ENCODE results near the gene HSCB. TPM values are rescaled to one million over a fixed set of nuclear protein-coding genes. Genes with fewer than 3 reads are reported as not detected.

HSCB gene
- total RNA-seq, 1 experiment from 2014 or later, result 21.2 TPM

- Histone ChIP-seq H3K9me3 (ENCODE audit: control insufficient read depth, low read depth, low read length) (no peaks in the 10 kb centered on the region), H2BK12ac (ENCODE audit: insufficient read length, low read depth, low read length) (no peak overlapping the region), H3K23ac (ENCODE audit: insufficient read length, low read depth, low read length) (no peak overlapping the region), H3K4me1 (ENCODE audit: insufficient read depth, low read length) (no peaks in the 10 kb centered on the region), H2BK120ac (ENCODE audit: low read depth, low read length, poor library complexity, severe bottlenecking) (no peak overlapping the region), H3K9ac (ENCODE audit: extremely low read depth, insufficient read length, low read length) (no peak overlapping the region), H4K5ac (ENCODE audit: insufficient read length, low read depth, low read length) (no peak overlapping the region), H3K79me2 (ENCODE audit: insufficient read depth, low read length) (no peaks in the 10 kb centered on the region), H4K8ac (replicated peaks; ENCODE audit: insufficient read length, low read depth, low read length) (no peak overlapping the region), H3K4me2 (ENCODE audit: insufficient read depth, insufficient read length, low read length) (no peak overlapping the region), H3K27ac (ENCODE audit: insufficient read length, low read depth, low read length) (no peak overlapping the region), H3K56ac (ENCODE audit: insufficient read length, low read depth, low read length) (no peak overlapping the region), H2AK5ac (ENCODE audit: insufficient read length, low read length) (no peak overlapping the region), H4K91ac (ENCODE audit: insufficient read length, low read depth, low read length) (no peak overlapping the region), H2BK15ac (ENCODE audit: low read depth, low read length) (no peak overlapping the region), H3K23me2 (ENCODE audit: insufficient read length, low read depth, low read length, poor library complexity, severe bottlenecking) (no peaks in the 10 kb centered on the region), H4K20me1 (ENCODE audit: control insufficient read depth, insufficient read depth, insufficient read length) (no peaks in the 10 kb centered on the region), H3K27me3 (ENCODE audit: insufficient read depth, low read length) (no peaks in the 10 kb centered on the region), H2AFZ (ENCODE audit: low read length) (no peak overlapping the region), H3K18ac (ENCODE audit: insufficient read length, low read depth, low read length) (no peak overlapping the region), H2BK5ac (ENCODE audit: insufficient read length, low read length) (no peak overlapping the region), H3T11ph (ENCODE audit: low read length) (no peak overlapping the region), H3K14ac (ENCODE audit: insufficient read depth, low read length) (no peak overlapping the region), H3K4ac (ENCODE audit: low read depth, low read length) (no peak overlapping the region), H3K79me1 (ENCODE audit: insufficient read depth, low read depth, low read length, poor library complexity, severe bottlenecking) (no peaks in the 10 kb centered on the region), H2BK20ac (ENCODE audit: low read depth, low read length, poor library complexity, severe bottlenecking) (no peak overlapping the region)
- Mint-ChIP-seq H3K4me3 (no peak overlapping the region), H3K36me3 (ENCODE audit: insufficient read depth in 1 of 3, low read depth in 3 of 3) (peaks cover 38 to 74% (median 63%) of the 10 kb centered on the region in 3 experiments), H3K27ac (no peak overlapping the region; a peak in 1 of 7 replicates), H3K4me1 (peaks cover 0 to 2% of the 10 kb centered on the region in 2 experiments; a peak in 2 of 4 replicates), H3K9me3 (no peaks in the 10 kb centered on the region), H3K27me3 (ENCODE audit: low read depth) (no peaks in the 10 kb centered on the region)
- WGBS (ENCODE audit: extremely low coverage, insufficient read length, low lambda C conversion rate), result no CpG with 5 or more reads among the region's 2 CpGs
- no peak for DNase-seq
- no peak for TF ChIP-seq CTCF (conservative IDR thresholded peaks at IDR 0.05)
These were observed 27.7 kb upstream of the HSCB start for GRCh38 chr22:28714043-28714628.
